ENCODE measurements around the gene RXRA. TPM values are rescaled to one million over a fixed set of nuclear protein-coding genes. Genes with fewer than 3 reads are reported as not detected.
A peak's percentile ranks its signal among the peaks of the same experiment; 100 is the strongest.

RXRA gene
- total and polyA plus RNA-seq, 2 of the 4 experiments (the other 2 are of a cell fraction): 7.5 to 17.9 TPM

GRCh38 chr9:134329886-134330285 lies 3.6 kb downstream of the RXRA start:
- Histone ChIP-seq H2AFZ (replicated peaks; ENCODE audit: low read length, poor library complexity) (no peak overlapping the region), H2AK9ac (replicated peaks; ENCODE audit: low read depth, low read length, poor library complexity) (peak overlapping the region; percentile 92), H3K4me1 (ENCODE audit: control insufficient read depth, insufficient read depth, low read length) (peaks cover 53% of the 10 kb centered on the region), H4K20me1 (ENCODE audit: insufficient read depth, low read length) (peaks cover 80% of the 10 kb centered on the region), H3K9ac (ENCODE audit: low read depth, low read length) (no peak overlapping the region), H2BK5ac (ENCODE audit: low read depth, low read length, poor library complexity, severe bottlenecking) (no peak overlapping the region), H3K4me3 (ENCODE audit: insufficient read depth, low read depth, low read length) (no peak overlapping the region; the same call in 1 of the 2 replicates), H3K36me3 (ENCODE audit: control insufficient read depth, insufficient read depth, low read length) (no peaks in the 10 kb centered on the region), H3K27ac (ENCODE audit: insufficient read depth, low read length) (0 out of 2 replicates have a peak overlapping the region, but pooled peaks have one; percentile 4), H4K5ac (ENCODE audit: low read depth, low read length) (no peak overlapping the region), H3K27me3 (ENCODE audit: control insufficient read depth, insufficient read depth, low read length) (no peaks in the 10 kb centered on the region), H3K4ac (ENCODE audit: low read depth, low read length) (no peak overlapping the region), H2AK5ac (ENCODE audit: low read depth, low read length) (no peak overlapping the region), H4K8ac (ENCODE audit: low read depth in 2 of 2, low read length in 2 of 2) (no peak overlapping the region), H2BK20ac (ENCODE audit: low read depth, low read length) (no peak overlapping the region), H3K56ac (ENCODE audit: extremely low read depth, insufficient read depth, low read length) (no peak overlapping the region), H4K91ac (ENCODE audit: insufficient read depth, low read depth, low read length) (no peak overlapping the region), H3K23ac (ENCODE audit: low read depth, low read length) (no peak overlapping the region), H2BK120ac (ENCODE audit: low read depth, low read length) (no peak overlapping the region), H3K14ac (replicated peaks; ENCODE audit: low read depth, low read length) (0 out of 2 replicates have a peak overlapping the region, but pooled peaks have one; percentile 28), H3K18ac (ENCODE audit: low read depth, low read length) (no peak overlapping the region), H3K9me3 (ENCODE audit: control insufficient read depth, insufficient read depth, low read length) (no peaks in the 10 kb centered on the region), H3K79me1 (ENCODE audit: low read depth in 1 of 2, low read length in 2 of 2) (peaks cover 0 to 77% of the 10 kb centered on the region in 2 experiments; a peak in 3 of 4 replicates), H3K9me1 (ENCODE audit: insufficient read depth, low read length) (peaks cover 26% of the 10 kb centered on the region), H3K4me2 (ENCODE audit: low read depth, low read length) (peak overlapping the region; percentile 51; the same call in 1 of the 2 replicates), H2BK15ac (ENCODE audit: low read depth, low read length) (no peak overlapping the region)
- TF ChIP-seq NFE2L2 (IDR thresholded peaks at IDR 0.05; ENCODE audit: low read depth, low read length): no peak
- no peak for TF ChIP-seq BHLHE40 (IDR thresholded peaks at IDR 0.05; ENCODE audit: low read depth, low read length)
- TF ChIP-seq FOS (IDR thresholded peaks at IDR 0.05; ENCODE audit: low read depth, low read length): no peak
- no peak for TF ChIP-seq CHD1 (IDR thresholded peaks at IDR 0.05; ENCODE audit: low read depth, low read length)
- no peak for TF ChIP-seq MXI1 (IDR thresholded peaks at IDR 0.05; ENCODE audit: borderline replicate concordance, low read depth, low read length)
- no peak for TF ChIP-seq MAFK (IDR thresholded peaks at IDR 0.05; ENCODE audit: low read depth, low read length)
- no peak for TF ChIP-seq MAZ (IDR thresholded peaks at IDR 0.05; ENCODE audit: borderline replicate concordance, low read depth, low read length)
- TF ChIP-seq RCOR1 (IDR thresholded peaks at IDR 0.05; ENCODE audit: insufficient replicate concordance, low read length): no peak
- TF ChIP-seq POLR2A (IDR thresholded peaks at IDR 0.05; ENCODE audit: low read depth, low read length): no peak
- TF ChIP-seq CEBPB (IDR thresholded peaks at IDR 0.05; ENCODE audit: low read depth, low read length): no peak
- TF ChIP-seq SMC3 (IDR thresholded peaks at IDR 0.05; ENCODE audit: low read depth, low read length): no peak
- in situ Hi-C loops (cut with MboI; ENCODE audit: low sequenced_read_pairs) (loop anchor here (5.0 kb wide), 1 partner anchor 97 kb away; no protein-coding TSS in a partner anchor), dilution Hi-C loops (cut with HindIII; ENCODE audit: low sequenced_read_pairs, unreplicated experiment) (no loop called here), intact Hi-C loops (cut with micrococcal nuclease) (loop anchor here (5.0 to 10.0 kb wide), 2 partner anchors 143 to 265 kb away; partner anchors contain the start of gene BRD3)
- ChIA-PET CTCF (no interaction called here), POLR2A (ENCODE audit: unreplicated experiment) (interaction anchor here (0.6 kb wide), 1 partner anchor 319 kb away, joined by 4 read pairs; no protein-coding TSS in a partner anchor)
- WGBS, 2 experiments (ENCODE audit: extremely low coverage in 2 of 2, insufficient read length in 1 of 2): no CpG with 5 or more reads among the region's 5 CpGs
- no peak for ATAC-seq (ENCODE audit: low read depth)
- no TSS peak for BruUV-seq (replicated peaks)
- no peak for DNase-seq
